GM13976 (cell line): Measurements from ENCODE around the gene SGPP2.

Experiments
- DNase-seq: peaks from one replicate; pipeline ENCODE4 v3.0.0; 2012; ENCODE audit warnings: low spot score
- CTCF ChIP-seq: IDR thresholded peaks from 2 replicates; pipeline ENCODE4 v1.5.1; 2012; ENCODE audit warnings: borderline replicate concordance, mild to moderate bottlenecking; ENCODE audit not compliant: insufficient read depth; ENCODE audit errors: extremely low read depth, missing control alignments, control extremely low read depth
- in situ Hi-C: fragments of 300-500 bp; cut with MboI; formaldehyde crosslinking; loops from one replicate; pipeline ENCODE4 v1.12.0; 2022; ENCODE audit warnings: low sequenced_read_pairs, mixed read lengths, inconsistent platforms; ENCODE audit not compliant: unreplicated experiment

Gene SGPP2

DNA sequence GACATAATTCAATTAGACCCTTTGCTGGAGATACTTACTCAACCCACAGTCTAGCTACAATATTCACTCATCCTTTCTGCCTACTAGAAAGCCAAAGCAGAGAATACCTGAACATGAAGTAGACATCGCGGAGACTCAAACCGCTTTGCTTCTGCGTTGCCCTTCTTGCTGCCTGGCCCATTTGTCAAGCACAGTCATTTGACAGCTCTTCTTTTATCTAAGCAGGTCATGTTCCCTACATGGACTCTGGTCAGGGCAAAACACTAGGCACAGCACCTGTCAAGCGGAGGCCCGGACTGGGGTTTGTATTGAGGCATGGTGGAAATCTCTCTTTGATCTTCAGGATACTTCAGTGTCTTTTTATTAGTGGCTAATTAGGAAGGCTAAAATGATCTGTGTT is 141.9 kb downstream of the SGPP2 start:
- in situ Hi-C loops: loop anchor here (25.0 kb wide), 1 partner anchor 504 kb away; no protein-coding TSS in a partner anchor
- no peak for DNase-seq

DNA sequence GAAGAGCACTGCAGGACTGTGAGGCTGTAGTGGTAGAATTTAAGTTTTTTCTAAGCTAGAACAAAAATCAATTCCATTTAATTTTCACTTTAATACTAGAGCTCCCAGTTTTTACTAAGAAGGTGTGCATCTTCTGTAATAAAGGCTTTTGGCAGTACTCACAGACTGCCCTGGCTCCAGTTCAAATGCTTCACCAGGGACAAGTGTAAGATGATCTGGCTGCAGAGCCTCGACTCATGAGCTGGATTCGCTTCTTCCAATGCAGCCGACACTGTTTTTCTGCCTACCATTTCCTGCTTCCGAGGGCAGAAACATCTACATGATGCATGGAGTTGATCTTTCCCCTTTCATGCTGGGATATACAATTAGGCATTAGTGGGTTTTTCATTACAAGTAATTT is 144.5 kb downstream of the SGPP2 start:
- TF ChIP-seq CTCF: no peak
- in situ Hi-C loops: loop anchor here (25.0 kb wide), 1 partner anchor 507 kb away; no protein-coding TSS in a partner anchor
- no peak for DNase-seq

More for the DNA sequence above, 141.9 kb downstream of the SGPP2 start:
- TF ChIP-seq CTCF: no peak

DNA sequence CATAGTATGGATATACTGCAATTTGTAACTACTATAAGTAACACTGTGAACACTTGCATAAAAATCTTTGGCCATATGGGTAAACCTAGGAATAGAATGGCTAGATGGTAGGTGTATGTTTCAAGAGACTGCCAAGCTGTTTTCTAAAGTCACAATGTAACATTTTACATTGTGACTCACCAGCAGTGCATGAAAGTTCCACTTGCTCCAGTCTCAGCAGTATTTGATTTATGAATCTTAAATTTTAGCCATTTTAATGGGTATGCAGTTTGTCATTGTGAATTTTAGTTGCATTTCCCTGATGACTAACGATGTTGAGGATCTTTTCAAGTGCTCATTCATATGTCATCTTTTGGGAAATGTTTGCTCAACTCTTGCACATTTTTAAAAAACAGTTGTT is 145.5 kb downstream of the SGPP2 start:
- in situ Hi-C loops: loop anchor here (25.0 kb wide), 1 partner anchor 508 kb away; no protein-coding TSS in a partner anchor
- no peak for TF ChIP-seq CTCF
- no peak for DNase-seq

GRCh38 chr2:222572264-222572721 is 147.9 kb downstream of the SGPP2 start:
- in situ Hi-C loops: loop anchor here (25.0 kb wide), 1 partner anchor 510 kb away; no protein-coding TSS in a partner anchor
- no peak for DNase-seq
- TF ChIP-seq CTCF: no peak

GRCh38 chr2:222572751-222573174 is 148.4 kb downstream of the SGPP2 start:
- DNase-seq: no peak
- in situ Hi-C loops: loop anchor here (25.0 kb wide), 1 partner anchor 510 kb away; no protein-coding TSS in a partner anchor
- TF ChIP-seq CTCF: no peak

DNA sequence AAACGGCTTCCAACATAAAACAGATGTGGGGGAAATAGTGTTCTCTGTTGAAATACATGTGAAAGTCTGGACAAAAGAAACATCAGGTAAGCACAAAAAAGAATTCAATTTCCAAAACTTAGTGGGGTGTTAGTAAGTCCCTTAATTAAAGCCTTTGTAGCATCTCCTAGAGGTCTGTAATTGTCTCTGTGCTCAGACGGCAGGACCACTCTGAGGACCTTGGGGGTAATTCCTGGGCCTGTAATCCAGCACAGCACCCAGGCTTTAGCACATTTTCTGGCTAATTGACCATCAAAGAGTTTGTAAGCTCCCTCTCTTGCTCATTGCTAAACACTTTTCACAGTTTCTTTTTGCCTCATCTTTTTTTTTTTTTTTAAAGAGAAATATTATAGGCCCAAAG is 151.3 kb downstream of the SGPP2 start:
- in situ Hi-C loops: no loop called here
- TF ChIP-seq CTCF: no peak
- no peak for DNase-seq
